Dendritic cell treated with granulocyte-macrophage colony-stimulating factor and Interleukin-4, amounts not matched to agents 40 ng/mL and 50 ng/mL, for 4 days (primary cell): ENCODE results near the gene SIGLEC12.
A peak's percentile ranks its signal among the peaks of the same experiment; 100 is the strongest.
"Not testable (repeated sequence)": the region's sequence is repeated elsewhere in the genome, so short reads cannot be mapped to it uniquely, and the experiment has no call there.

Source experiments
- H3K27ac Mint-ChIP-seq: one replicate; pipeline ENCODE4 v1.8.0; 2022; ENCODE audit warnings: mild to moderate bottlenecking, mixed read lengths
- H3K27me3 Mint-ChIP-seq: one replicate; pipeline ENCODE4 v1.8.0; 2022; ENCODE audit warnings: mild to moderate bottlenecking, mixed read lengths
- H3K36me3 Mint-ChIP-seq: one replicate; pipeline ENCODE4 v1.8.0; 2022; ENCODE audit warnings: low read depth, mixed read lengths
- H3K4me1 Mint-ChIP-seq: one replicate; pipeline ENCODE4 v1.8.0; 2022; ENCODE audit warnings: low read depth, mixed read lengths
- H3K4me3 Mint-ChIP-seq: one replicate; pipeline ENCODE4 v1.8.0; 2022; ENCODE audit warnings: mild to moderate bottlenecking, moderate library complexity, mixed read lengths
- H3K9me3 Mint-ChIP-seq: one replicate; pipeline ENCODE4 v1.8.0; 2022; ENCODE audit warnings: mixed read lengths
- intact Hi-C: fragments of 100-400 bp; cut with micrococcal nuclease; formaldehyde crosslinking; loops from one replicate; pipeline ENCODE4 v1.15.0; 2022

SIGLEC12 gene

GRCh38 chr19:51509823-51510660, 8.4 kb upstream of the SIGLEC12 start:
- Mint-ChIP-seq H3K27me3 (no peaks in the 10 kb centered on the region), H3K9me3 (peaks cover 8% of the 10 kb centered on the region), H3K4me3 (no peak overlapping the region), H3K36me3 (peaks cover 3% of the 10 kb centered on the region), H3K4me1 (peaks cover 63% of the 10 kb centered on the region), H3K27ac (peak overlapping the region; percentile 65)
- intact Hi-C loops = no loop called here

- Mint-ChIP-seq H3K36me3 (peaks cover 22% of the 10 kb centered on the region), H3K27me3 (no peaks in the 10 kb centered on the region), H3K4me3 (no peak overlapping the region), H3K9me3 (peaks cover 27% of the 10 kb centered on the region), H3K4me1 (peaks cover 79% of the 10 kb centered on the region), H3K27ac (peak overlapping the region; percentile 91)
- intact Hi-C loops = no loop called here
These were observed 6.6 kb upstream of the SIGLEC12 start for GRCh38 chr19:51508059-51508733.

DNA sequence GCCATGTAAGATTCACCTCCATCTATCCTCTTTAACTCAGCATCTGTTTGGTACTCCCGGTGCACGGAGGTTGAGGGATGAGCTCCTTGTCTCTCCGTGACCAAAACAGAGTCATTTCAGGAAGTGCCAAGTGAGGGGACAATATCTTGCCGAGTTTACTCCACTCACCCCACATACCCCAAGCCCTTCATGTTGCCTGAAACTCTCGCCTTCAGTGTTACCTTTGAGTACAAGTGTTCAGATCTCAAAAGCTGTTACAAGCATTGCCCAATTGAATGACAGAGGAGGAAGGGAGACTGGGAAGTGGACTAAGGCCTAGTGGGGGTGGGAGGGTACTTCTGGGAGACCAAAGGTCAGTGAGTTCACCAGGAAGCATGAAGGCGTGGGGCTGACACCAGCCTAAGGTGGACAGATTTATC, 6.0 kb upstream of the SIGLEC12 start:
- peak overlapping the region; percentile 91 for H3K27ac Mint-ChIP-seq

DNA sequence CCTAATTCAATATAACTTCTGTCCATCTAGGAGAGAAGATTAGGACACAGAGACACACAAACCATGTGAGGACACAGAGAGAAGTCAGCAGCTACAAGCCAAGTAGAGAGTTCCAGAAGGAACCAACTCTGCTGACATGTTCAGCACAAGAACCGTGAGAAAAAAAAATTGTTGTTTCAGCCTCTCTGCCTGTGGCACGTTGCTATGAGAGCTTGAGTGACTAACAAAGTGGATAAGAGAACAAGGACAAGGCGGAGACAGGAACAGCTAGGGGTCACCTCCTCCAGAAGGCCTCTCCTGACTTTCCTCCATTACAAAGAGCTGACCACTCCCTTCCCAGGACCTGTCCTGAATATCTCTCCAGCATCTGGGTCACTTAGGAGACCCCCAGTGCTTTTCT, 5.6 kb upstream of the SIGLEC12 start:
- H3K9me3 Mint-ChIP-seq = peaks cover 28% of the 10 kb centered on the region
- H3K27ac Mint-ChIP-seq = peak overlapping the region; percentile 91
- peaks cover 89% of the 10 kb centered on the region for H3K4me1 Mint-ChIP-seq
- intact Hi-C loops = no loop called here
- H3K36me3 Mint-ChIP-seq = peaks cover 23% of the 10 kb centered on the region
- H3K27me3 Mint-ChIP-seq = no peaks in the 10 kb centered on the region
- H3K4me3 Mint-ChIP-seq = no peak overlapping the region

More for the DNA sequence above, 6.0 kb upstream of the SIGLEC12 start:
- intact Hi-C loops = no loop called here
- H3K36me3 Mint-ChIP-seq = peaks cover 23% of the 10 kb centered on the region
- peaks cover 85% of the 10 kb centered on the region for H3K4me1 Mint-ChIP-seq
- no peaks in the 10 kb centered on the region for H3K27me3 Mint-ChIP-seq
- peaks cover 28% of the 10 kb centered on the region for H3K9me3 Mint-ChIP-seq
- H3K4me3 Mint-ChIP-seq = no peak overlapping the region

- intact Hi-C loops = no loop called here
- peaks cover 23% of the 10 kb centered on the region for H3K36me3 Mint-ChIP-seq
- H3K9me3 Mint-ChIP-seq = peaks cover 28% of the 10 kb centered on the region
- peaks cover 97% of the 10 kb centered on the region for H3K4me1 Mint-ChIP-seq
- H3K27me3 Mint-ChIP-seq = no peaks in the 10 kb centered on the region
- H3K4me3 Mint-ChIP-seq = no peak overlapping the region
- no peak overlapping the region for H3K27ac Mint-ChIP-seq
These were observed 4.3 kb upstream of the SIGLEC12 start for GRCh38 chr19:51505904-51506303.

DNA sequence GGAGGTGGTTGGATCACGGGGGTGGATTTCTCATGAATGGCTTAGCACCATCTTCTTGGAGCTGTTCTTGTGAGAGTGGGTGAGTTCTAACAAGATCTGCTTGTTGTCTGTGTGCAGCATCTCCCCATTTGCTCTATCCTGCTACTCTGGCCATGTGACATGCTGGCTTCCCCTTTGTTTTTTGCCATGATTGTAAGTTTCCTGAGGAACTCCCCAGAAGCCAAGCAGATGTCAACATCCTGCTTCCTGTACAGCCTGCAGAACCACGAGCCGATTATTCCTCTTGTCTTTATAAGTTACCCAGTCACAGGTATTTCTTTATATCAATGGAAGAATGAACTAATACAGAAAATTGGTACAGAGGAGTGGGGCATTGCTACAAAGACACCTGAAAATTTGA, 2.3 kb upstream of the SIGLEC12 start:
- peak overlapping the region; percentile 58 for H3K27ac Mint-ChIP-seq
- peaks cover 23% of the 10 kb centered on the region for H3K36me3 Mint-ChIP-seq
- no peak overlapping the region for H3K4me3 Mint-ChIP-seq
- intact Hi-C loops = no loop called here
- H3K4me1 Mint-ChIP-seq = peaks cover 97% of the 10 kb centered on the region
- peaks cover 28% of the 10 kb centered on the region for H3K9me3 Mint-ChIP-seq
- peaks cover 6% of the 10 kb centered on the region for H3K27me3 Mint-ChIP-seq

DNA sequence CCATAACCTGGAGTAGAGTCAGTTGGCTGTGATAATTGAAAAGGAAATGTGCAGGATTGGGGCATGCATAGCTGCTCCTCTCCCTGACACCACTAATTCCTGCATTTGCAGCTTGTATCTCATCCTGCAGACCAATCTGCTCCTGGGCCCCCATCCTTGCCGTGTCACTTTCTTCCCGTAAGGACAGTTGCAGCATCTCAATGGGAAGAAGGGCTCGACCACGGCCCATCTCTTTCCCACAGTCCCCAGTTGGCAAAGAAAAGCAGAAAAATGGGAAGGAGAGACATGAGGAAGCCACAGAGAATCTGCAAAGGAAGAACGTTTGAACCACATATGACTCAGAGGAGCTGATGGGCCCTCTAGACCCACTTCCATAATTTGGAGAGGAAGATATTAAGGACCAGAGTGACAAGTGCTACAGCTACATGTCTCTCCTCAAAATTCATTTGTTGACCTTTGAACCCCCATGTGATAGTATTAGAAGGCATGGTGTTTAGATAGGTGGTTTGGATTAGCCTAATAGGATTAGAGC, 1.8 kb upstream of the SIGLEC12 start:
- Mint-ChIP-seq H3K27ac (peak overlapping the region; percentile 58), H3K9me3 (peaks cover 28% of the 10 kb centered on the region)
- intact Hi-C loops = no loop called here

GRCh38 chr19:51500931-51501330, 669 bp downstream of the SIGLEC12 start:
- Mint-ChIP-seq H3K36me3 (peaks cover 23% of the 10 kb centered on the region), H3K4me1 (peaks cover 81% of the 10 kb centered on the region), H3K9me3 (peaks cover 28% of the 10 kb centered on the region), H3K27me3 (peaks cover 12% of the 10 kb centered on the region), H3K4me3 (peak overlapping the region; percentile 20), H3K27ac (peak overlapping the region; percentile 62)
- intact Hi-C loops = not testable (repeated sequence)

More for the DNA sequence above, 1.8 kb upstream of the SIGLEC12 start:
- H3K4me1 Mint-ChIP-seq = peaks cover 91% of the 10 kb centered on the region
- peaks cover 23% of the 10 kb centered on the region for H3K36me3 Mint-ChIP-seq
- H3K4me3 Mint-ChIP-seq = no peak overlapping the region
- peaks cover 7% of the 10 kb centered on the region for H3K27me3 Mint-ChIP-seq

DNA sequence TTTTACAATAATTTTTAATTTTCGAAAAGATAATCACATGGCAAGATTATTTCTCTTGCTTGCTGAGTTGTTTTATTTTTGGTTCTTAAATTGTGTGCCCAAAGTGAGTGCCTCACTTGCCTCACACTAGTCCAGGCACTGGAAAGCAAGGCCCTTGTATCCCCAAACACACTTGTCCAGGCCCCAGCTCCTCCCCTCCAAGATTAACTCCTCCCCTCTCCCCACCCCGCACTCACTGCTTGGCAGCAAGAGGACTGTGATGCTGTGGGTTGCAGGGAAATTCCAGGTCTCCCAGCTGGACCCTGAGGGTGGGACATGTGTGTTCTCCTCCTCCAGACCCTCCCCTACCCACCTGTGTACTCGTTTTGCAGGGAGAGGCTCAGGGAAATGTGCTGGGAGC, 3.9 kb downstream of the SIGLEC12 start:
- Mint-ChIP-seq H3K4me1 (peaks cover 70% of the 10 kb centered on the region), H3K9me3 (peaks cover 9% of the 10 kb centered on the region), H3K27me3 (peaks cover 12% of the 10 kb centered on the region), H3K27ac (no peak overlapping the region), H3K4me3 (no peak overlapping the region), H3K36me3 (no peaks in the 10 kb centered on the region)
- intact Hi-C loops = no loop called here

DNA sequence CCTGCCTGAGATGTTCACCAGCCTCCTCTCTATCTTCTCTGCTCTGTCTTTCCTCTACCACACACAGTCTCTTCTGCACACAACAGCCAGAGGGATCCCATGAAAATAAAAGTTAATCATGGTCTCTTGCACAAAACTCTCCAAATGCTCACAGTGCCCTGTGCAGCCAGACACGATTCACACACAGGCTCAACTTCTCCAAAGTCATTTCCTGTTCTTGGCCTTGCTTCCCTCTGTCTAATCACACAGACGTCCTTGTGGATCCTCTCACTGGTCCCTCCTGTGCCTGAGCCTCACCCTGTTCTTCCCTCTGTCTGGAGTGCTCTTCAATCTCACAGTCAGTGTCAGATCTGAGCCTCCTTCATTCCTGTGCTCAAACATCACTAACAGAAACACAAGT, 7.8 kb downstream of the SIGLEC12 start:
- peak overlapping the region; percentile 52 for H3K27ac Mint-ChIP-seq
- H3K4me1 Mint-ChIP-seq = peaks cover 46% of the 10 kb centered on the region
- no peaks in the 10 kb centered on the region for H3K36me3 Mint-ChIP-seq
- H3K9me3 Mint-ChIP-seq = peaks cover 9% of the 10 kb centered on the region
- H3K27me3 Mint-ChIP-seq = peaks cover 6% of the 10 kb centered on the region
- no peak overlapping the region for H3K4me3 Mint-ChIP-seq
- intact Hi-C loops = no loop called here

GRCh38 chr19:51491586-51491985, 10.0 kb downstream of the SIGLEC12 start:
- no peak overlapping the region for H3K27ac Mint-ChIP-seq
- H3K9me3 Mint-ChIP-seq = peaks cover 9% of the 10 kb centered on the region
- H3K36me3 Mint-ChIP-seq = no peaks in the 10 kb centered on the region
- no peaks in the 10 kb centered on the region for H3K27me3 Mint-ChIP-seq
- no peak overlapping the region for H3K4me3 Mint-ChIP-seq
- intact Hi-C loops = no loop called here
- peaks cover 36% of the 10 kb centered on the region for H3K4me1 Mint-ChIP-seq

GRCh38 chr19:51490676-51491075, 10.9 kb downstream of the SIGLEC12 start:
- no peak overlapping the region for H3K4me3 Mint-ChIP-seq
- peaks cover 5% of the 10 kb centered on the region for H3K27me3 Mint-ChIP-seq
- H3K4me1 Mint-ChIP-seq = peaks cover 36% of the 10 kb centered on the region
- no peak overlapping the region for H3K27ac Mint-ChIP-seq
- H3K36me3 Mint-ChIP-seq = no peaks in the 10 kb centered on the region
- intact Hi-C loops = no loop called here
- H3K9me3 Mint-ChIP-seq = peaks cover 9% of the 10 kb centered on the region

- peaks cover 21% of the 10 kb centered on the region for H3K27me3 Mint-ChIP-seq
- no peak overlapping the region for H3K27ac Mint-ChIP-seq
- peaks cover 9% of the 10 kb centered on the region for H3K9me3 Mint-ChIP-seq
- no peaks in the 10 kb centered on the region for H3K36me3 Mint-ChIP-seq
- H3K4me3 Mint-ChIP-seq = no peak overlapping the region
- intact Hi-C loops = no loop called here
- peaks cover 32% of the 10 kb centered on the region for H3K4me1 Mint-ChIP-seq
These were observed 12.5 kb downstream of the SIGLEC12 start for GRCh38 chr19:51489113-51489512.

- H3K27me3 Mint-ChIP-seq = peaks cover 25% of the 10 kb centered on the region
- H3K4me3 Mint-ChIP-seq = no peak overlapping the region
- peaks cover 26% of the 10 kb centered on the region for H3K4me1 Mint-ChIP-seq
- intact Hi-C loops = no loop called here
- no peaks in the 10 kb centered on the region for H3K36me3 Mint-ChIP-seq
- H3K27ac Mint-ChIP-seq = no peak overlapping the region
- peaks cover 4% of the 10 kb centered on the region for H3K9me3 Mint-ChIP-seq
These were observed 13.1 kb downstream of the SIGLEC12 start for GRCh38 chr19:51488491-51488890.
